Inflammatory macrophage treated with lipopolysaccharide for 1 hour (primary cell): ENCODE data around the gene IGSF6.
"Not testable (repeated sequence)": the region's sequence is repeated elsewhere in the genome, so short reads cannot be mapped to it uniquely, and the experiment has no call there.

Experiments used
- DNase-seq, 2 donors: peaks; one replicate each; pipeline ENCODE4 v3.0.0-alpha.2; 2020 to 2022

The IGSF6 gene, protein sequence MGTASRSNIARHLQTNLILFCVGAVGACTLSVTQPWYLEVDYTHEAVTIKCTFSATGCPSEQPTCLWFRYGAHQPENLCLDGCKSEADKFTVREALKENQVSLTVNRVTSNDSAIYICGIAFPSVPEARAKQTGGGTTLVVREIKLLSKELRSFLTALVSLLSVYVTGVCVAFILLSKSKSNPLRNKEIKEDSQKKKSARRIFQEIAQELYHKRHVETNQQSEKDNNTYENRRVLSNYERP

DNA sequence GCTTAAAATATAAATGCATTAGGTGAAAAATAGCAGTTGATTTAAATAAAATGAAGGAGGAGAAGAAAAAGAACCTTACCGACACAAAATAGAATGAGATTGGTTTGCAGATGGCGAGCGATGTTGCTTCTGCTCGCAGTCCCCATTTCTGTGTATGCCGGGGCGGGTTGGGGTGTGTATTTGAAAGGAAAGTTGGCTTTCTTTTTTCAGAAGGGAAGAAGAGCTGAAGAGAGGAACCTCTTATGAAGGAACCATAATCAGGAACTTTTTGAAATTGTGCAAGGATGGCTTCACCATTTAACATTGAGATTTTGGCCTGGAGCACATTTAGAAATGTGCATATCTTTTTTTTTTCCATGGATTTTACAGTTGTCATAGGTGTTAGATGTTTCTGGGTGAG, at the start of gene IGSF6:
Gene IGSF6, minus strand, starts transcription at position 156 of the 400 bp plus-strand sequence. Its CDS starts 10 bp downstream, at position 146.
- peak; percentile 93 to 94 for DNase-seq

DNA sequence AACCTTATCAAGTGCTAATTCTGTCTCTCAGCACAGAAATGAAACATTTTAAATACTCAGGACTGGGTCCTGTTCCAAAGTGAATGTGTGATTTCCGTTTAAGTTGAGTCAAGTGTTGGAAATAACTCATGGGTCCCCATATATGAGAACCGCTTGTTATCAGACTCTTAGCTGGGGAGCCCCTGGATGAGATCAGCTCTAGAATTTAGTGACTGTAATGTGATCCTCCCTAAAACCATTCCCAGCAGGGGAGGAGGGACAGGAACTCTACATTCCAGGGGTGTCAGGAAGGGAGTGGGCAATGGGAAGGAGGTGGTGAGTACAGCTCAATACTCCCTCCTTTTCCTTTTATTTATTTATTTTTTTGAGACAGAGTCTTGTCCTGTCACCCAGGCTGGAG, 48.9 kb upstream of the IGSF6 start:
- no peak for DNase-seq

DNA sequence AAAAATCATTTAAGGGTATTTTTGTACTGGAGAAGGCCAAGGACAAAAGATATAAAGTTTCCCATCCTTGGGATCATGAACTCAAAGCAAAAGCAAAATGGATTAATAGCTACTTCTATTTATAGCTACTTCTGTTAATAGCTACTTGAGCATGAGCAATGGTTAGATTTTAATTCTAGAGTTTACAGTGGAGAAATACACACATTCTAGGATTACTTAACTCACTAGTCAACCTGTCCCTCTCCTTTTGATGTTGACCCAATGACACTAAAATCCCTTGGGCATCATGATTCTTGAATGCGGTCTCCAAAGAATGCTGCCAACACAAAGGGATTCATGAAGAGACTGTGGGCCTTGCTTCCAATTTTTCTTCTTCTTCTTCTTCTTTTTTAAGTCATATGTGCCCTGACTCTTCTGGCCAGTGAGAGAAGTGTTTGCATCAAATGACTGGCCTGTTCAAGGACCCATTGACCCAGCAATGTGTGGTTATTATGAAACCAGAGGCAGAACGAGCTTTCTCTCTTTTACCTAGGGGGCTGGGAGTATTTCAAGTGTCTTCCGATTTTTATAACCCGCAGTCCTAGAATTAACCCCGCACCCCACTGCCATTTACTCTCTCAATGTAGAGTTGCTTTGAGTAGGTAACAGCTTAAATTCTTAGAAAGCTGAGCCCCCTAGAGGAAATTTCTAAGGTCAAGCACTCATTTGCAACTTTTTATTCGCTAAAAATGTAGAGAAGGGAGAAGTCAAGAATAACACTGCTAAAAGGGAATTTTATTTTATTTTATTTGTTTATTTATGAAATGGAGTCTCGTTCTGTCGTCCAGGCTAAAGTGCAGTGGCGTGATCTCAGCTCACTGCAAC, 46.0 kb upstream of the IGSF6 start:
- peak; percentile 7 to 12 for DNase-seq

DNA sequence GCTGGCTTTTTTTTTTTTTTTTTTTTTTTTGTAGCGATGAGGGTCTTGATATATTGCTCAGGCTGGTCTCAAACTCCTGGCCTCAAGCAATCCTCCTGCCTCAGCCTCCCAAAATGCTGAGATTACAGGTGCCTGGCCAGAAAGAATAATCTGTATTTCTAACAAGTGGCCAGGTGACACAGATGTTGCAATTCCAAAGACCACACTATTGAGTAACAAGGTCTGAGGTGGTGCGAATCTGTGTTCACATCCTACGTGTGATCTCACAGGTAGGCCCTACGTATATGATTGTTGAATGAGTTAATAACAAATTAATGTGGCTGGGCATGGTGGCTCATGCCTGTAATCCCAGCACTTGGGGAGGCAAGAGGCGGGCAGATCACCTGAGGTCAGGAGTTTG, 44.6 kb upstream of the IGSF6 start:
- DNase-seq = no peak

DNA sequence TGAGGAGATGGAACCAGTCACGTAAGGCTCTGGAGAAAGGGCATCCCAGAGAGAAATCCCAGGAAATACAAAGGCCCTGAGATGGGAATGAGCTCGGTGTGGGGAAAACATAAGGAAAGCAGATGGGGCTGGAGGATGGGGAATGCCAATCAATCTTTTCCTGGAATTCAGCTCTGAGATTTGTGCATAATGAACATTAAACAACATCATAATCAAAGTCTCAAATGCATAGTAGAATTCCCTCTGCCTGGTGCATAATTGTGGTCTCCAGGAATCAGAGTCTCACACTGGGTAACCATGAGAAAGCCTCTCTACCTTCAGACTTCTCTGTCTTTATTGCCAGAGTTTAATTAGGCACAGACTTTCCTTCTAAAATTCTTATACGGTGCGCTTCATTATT, 42.2 kb upstream of the IGSF6 start:
- DNase-seq = no peak

DNA sequence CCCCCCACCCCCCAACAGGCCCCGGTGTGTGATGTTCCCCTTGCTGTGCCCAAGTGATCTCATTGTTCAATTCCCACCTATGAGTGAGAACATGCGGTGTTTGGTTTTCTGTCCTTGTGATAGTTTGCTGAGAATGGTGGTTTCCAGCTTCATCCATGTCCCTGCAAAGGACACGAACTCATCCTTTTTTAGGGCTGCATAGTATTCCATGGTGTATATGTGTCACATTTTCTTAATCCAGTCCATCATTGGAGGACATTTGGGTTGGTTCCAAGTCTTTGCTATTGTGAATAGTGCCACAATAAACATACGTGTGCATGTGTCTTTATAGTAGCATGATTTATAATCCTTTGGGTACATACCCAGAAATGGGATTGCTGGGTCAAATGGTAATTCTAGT, 38.6 kb upstream of the IGSF6 start:
- not testable (repeated sequence) for DNase-seq

DNA sequence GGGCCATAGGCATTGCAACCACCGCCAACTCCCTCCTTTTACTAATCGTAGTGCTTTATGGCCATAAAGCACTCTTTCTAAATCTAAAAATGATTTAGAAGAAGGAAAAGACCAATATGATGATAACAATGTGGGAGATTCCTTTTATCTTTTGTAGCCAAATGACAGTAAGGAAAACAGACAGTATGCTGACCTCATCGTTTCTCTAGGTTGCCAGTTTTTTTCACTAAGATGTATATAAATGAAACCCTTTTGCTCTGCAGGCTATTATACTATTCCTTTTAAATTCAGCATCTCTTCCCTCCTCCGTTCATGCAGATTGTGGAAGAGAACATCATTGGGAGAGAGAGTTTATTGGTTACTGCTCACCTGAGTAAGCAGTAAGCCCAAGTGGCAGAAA, 36.7 kb upstream of the IGSF6 start:
- no peak for DNase-seq

DNA sequence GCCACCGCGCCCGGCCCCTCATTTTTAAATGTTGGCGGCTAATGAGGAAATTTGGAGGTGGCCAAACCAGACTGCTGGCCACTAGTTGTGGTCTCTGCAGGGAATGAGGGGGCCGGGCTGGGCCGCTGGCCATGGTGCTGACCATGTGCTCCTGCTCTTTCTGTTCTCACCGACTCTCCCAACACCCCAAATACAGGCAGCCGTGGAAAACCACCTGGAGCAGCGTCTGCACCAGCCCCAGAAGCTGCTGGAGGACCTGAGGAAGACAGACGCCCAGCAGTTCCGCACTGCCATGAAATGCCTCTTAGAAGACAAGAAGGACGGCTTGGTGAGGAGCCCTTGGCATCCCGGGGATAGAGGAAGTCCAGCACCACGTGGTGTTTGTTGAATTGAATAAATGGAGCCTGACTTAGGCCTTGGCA, 32.6 kb upstream of the IGSF6 start:
- DNase-seq = no peak

DNA sequence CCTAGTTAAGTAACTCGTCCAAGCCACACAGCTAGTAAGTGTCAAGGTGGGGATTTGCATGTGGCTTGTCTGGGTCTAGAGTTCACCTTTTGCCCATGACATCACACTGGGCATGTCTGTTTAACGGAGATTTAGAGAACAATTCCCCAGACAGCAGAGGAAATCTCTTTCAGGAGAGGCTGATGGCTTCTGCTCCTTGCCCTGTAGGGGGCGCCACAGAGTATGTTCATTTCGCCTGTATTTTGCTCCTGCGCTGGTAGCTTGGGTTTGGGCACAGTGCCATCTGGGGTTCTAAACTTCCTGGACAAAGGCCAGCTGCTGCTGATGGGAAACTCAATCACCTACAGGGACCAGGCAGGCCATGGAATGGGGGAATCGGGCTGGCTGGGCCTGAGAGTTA, 31.8 kb upstream of the IGSF6 start:
- peak in 1 of 2 donors; percentile 24 for DNase-seq

DNA sequence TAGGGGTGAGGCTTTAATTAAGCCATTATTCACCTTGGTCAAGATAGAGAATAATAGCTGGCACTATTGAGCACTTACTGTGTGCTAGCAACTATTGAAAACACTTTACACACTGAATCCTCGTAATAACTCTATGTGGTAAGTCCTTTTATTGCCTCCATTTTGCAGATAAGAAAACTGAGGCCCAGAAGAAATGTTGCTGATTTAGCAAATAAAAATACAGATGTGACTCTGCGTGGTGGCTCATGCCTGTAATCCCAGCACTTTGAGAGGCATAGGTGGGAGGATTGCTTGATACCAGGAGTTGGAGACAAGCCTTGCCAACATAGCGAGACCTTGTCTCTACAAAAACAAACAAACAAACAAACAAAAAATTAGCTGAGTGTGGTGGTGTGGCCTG, 30.8 kb upstream of the IGSF6 start:
- DNase-seq = no peak

DNA sequence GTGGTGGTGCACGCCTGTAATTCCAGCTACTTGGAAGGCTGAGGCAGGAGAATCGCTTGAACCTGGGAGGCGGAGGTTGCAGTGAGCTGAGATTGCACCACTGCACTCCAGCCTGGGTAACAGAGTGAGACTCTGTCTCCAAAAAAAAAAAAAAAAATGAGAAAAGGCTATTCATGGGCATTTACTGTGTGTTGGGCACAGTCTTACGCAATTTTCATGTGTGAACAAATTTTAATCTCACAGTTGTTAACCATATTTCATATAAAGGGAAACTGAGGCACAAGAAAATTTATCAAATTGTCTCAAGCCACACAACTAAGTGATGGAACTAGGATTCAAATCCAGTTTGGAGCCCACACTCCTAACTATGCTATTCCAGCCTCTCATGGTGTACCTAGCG, 28.3 kb upstream of the IGSF6 start:
- DNase-seq = not testable (repeated sequence)

DNA sequence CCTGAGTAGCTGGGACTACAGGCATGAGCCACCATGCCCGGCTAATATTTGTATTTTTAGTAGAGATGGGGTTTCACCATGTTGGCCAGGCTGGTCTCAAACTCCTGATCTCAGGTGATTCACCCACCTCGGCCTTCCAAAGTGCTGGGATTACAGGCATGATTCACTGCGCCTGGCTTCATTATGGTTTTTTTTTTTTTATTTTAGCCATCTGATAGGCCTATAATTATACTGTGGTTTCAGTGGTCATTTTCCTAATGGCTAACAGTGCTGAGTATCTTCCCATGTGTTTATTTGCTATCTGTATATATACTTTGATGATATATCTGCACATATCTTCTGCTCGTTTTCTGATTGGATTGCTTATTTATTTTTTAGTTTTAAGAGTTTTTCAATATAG, 22.0 kb upstream of the IGSF6 start:
- DNase-seq = not testable (repeated sequence)

DNA sequence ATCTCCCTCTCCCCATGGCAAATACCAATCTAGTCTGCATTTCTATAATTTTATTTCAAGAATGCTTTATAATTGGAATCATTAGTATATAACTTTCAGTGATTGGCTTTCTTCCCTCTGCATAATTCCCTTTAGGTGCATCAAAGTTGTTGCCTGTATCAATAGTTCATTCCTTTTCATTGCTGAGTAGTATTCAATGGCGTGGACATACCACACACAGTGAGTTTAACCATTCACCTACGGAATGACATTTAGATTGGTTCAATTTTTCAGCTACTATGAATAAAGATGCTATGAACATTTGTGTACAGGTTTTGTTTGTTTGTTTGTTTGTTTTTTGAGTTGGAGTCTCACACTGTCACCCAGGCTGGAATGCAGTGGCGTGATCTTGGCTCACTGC, 21.1 kb upstream of the IGSF6 start:
- DNase-seq = no peak

DNA sequence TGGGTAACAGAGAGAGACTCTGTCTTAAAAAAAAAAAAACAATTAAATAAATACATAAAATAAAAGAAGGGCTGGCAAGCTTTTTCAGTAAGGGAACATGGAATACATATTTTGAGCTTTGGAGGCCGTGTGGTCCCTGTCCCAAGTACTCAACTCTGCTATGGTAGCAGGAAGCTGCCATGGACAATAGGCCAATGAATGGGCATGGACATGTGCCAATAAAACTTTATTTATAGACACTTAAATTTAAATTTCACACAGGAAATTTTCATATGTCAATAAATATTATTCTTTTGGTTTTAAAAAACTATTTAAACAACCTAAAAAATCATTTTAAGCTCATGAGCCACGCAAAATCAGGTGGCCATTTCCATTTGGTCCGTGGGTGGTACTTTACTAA, 15.2 kb upstream of the IGSF6 start:
- no peak for DNase-seq

DNA sequence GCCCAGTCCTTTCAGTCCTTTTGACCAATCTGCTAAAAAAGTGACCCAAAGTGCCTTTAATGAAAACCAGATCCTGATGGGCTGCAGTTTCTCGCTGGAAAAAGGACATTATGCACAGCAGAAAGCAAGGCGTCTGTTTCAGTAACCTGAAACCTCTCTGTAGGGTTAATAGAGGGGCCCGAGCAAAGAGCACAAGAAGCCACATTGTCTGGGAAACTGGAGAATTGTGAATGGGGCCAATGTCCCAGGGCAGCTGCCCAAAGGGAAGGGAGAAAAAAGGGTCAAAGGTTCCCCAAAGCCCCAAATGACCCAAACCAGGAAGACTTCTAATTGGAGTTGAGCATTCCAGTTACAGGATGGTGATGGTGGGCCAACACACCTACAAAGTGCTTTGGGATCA, 14.4 kb upstream of the IGSF6 start:
- DNase-seq = no peak

DNA sequence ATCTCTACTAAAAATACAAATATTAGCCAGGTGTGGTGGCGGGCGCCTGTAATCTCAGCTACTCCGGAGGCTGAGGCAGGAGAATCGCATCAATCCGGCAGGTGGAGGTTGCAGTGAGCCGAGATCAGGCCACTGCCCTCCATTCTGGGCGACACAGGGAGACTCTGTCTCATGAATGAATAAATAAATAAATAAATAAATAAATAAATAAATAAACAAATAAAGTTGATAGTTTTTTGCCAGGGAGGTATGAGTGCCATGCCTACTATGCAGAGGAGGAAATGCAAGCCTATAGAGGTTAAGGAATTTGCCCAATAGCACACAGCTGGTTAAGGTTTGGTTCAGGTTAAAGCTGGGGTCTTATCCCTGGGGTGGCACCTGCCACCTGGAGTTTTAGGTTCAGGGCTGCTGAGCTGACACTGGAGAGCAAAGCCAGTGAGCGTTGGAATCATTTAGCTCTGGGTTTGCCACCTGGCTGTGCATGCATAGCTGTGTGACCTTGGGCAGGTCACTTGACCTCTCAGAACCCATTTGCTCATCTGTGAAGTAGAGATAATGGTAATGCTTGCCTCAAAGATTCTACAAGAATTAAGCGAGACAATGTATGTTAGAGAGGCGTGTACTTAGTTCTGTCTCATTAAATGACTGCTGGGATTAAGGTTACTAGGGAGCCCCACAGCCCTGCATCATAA, 12.5 kb upstream of the IGSF6 start:
- no peak for DNase-seq

DNA sequence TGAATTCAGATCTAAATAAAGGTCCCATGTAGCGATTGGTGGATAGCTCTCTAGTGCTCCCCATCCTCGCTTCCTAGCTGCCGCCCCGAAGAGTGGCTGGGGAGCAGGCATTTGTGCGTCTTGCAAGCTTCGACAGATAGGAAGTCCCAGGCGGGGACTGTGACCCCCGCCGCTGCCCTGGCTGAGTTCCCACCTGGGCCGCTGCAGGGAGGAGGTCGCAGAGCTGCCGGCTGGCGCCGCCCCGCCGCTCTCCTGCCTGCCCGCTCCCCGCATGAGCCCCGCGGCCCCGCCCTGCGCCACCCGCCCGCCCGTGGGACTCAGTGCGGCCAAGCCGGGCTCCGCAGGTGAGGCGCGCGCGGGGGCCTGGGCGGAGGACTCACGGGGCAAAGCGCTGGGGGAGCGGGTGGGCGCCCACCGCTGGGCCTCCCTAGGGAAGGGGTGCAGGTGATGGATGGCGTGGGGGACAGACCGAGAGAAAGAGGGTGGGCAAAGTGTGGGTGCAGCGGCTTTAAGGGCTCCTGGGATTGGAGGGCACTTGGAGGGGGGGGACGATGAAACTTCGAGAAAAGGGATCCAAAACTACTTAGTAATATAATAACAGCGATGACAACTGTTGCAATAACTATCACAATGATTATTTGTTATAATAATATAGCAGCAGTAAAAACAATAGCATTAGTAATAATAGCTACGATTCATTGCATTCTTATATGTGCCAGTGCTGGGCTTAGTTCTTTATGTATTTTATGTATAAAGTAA, 11.7 kb upstream of the IGSF6 start, which contains the start of gene OTOA:
Gene OTOA, plus strand, starts transcription at position 80 of the 759 bp plus-strand sequence. CDS start 14,547 bp downstream, outside the sequence.
- DNase-seq = no peak

DNA sequence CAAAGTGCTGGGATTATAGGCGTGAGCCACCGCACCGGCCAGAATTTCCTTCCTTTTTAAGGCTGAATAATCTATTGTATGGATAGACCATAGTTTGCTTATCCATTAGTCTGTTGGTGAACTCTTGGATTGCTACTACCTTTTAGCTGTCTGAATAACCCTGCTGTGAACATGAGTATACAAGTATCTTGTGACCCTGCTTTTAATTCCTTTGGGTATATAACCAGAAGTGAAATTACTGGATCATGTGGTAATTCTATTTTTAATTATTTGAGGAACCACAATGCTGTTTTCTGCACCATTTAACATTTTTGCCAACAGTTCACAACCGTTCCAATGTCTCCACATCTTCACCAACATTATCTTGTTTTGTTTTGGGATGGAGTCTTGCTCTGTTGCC, 6.7 kb upstream of the IGSF6 start:
- DNase-seq = peak; percentile 37 to 65

DNA sequence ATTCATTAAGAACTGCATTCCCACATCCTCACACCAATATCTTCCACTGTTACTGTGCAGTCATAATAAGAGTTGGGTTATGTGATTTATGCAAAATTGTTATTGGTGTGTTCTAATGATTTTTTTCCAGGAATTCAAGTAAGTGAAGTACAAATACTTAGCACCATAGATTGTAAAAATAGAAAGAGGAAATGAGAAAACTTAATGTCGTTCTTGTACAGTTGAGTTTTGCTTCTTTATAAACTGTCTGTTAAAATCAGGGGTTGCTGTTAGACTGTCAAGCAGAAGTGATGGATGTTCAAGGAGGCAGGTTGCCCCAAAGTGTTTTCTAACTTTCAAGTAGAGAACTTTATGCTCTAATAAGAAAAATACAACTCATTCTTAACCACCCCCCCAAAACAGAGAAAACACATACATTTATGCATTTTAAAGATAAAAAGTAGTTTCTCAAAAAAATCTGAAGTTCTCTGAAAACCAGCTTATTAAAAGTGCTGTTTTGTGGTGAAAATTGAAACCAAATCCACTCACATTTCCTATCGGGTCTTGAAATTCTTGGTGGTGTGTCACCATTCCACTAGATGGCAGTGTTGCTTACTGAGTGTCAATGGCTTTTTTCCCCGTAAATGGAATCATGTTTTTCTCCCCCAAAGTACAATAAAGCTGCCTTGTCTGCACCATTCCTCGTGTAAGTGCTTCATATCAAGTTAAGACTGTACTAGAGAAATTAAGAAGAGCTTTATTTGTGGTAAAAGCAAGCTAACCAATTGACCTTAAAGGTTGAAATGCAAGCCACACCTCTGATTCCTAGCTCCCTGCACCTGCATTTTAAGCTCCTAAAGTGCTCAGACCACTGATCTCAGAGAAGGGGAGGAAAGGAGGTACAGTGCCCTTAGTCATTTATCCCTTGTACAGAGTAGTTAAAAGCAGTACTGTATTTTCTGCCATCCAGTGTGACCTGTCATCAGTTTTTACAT, 4.7 kb upstream of the IGSF6 start:
- DNase-seq = peak; percentile 59 to 82

DNA sequence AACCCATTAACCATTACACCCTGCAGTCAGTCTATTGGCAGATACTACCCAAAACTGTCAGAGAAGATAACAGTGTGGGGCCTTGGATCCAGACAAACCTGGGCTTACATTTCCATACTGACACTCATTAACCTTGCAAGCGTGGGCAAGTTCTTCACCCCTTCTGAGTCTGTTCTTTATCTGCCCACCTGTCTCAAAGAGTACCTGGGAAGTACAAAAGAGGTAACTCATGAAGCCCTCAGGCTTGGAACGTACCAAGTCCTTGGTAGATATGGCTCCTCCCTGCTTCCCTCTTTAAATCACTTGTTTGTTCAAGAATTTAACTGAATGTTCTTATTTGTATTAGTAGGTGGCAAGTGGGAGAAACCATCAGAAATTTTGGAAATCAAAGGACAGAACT, 2.5 kb upstream of the IGSF6 start:
- no peak for DNase-seq

DNA sequence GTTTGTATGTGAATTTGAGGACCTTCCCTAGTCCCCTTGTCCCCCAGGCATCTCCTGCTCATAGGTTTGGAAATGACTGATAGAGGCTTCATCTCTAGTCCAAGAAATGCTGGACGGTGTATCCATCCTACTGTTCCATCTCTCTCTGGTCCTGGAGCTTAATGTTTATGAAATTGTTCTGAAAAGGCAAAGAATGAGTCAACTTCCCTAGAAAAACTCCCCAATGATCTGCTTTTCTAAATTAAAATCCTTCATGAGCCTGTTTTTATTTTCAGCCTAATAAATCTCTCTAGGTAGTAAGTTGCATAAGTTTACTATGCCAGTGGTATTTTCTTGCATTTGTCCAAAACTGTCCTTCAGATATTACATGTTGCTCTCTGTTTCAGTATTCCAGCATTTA, 2.1 kb upstream of the IGSF6 start:
- DNase-seq = peak; percentile 54 to 72

DNA sequence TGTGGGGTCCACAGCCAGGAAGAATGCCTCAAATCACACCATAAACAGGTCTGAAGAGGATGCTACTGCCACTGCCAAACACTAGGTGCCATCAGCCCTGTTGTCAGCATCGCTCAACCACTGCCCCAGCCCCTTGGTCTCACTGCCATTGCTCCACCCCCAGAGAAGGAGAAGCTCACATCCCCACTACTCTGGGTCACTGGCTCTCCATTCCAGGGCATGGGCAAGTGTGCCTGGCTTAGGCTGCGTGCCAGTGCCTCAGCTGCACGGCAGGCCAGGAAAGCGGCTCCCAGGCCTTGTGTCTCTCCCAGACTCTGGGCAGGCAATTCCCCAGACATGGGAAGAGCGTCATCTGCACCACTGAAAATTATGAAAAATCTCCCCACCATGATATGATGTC, 1.2 kb upstream of the IGSF6 start:
- peak; percentile 47 to 68 for DNase-seq
